Nephron progenitor cell (in vitro differentiated cells): Measurements from ENCODE around the gene ADGRL4.
A peak's percentile ranks its signal among the peaks of the same experiment; 100 is the strongest.

Experiments used
- DNase-seq: peaks from one replicate; pipeline ENCODE4 v3.0.0; 2021
- H3K27ac Mint-ChIP-seq: 2 replicates; pipeline ENCODE4 v1.8.0; 2021; ENCODE audit warnings: mild to moderate bottlenecking, moderate library complexity, mixed read lengths
- H3K27me3 Mint-ChIP-seq: 2 replicates; pipeline ENCODE4 v1.8.0; 2021; ENCODE audit warnings: mild to moderate bottlenecking, low read depth, mixed read lengths; ENCODE audit not compliant: poor library complexity
- H3K36me3 Mint-ChIP-seq: 2 replicates; pipeline ENCODE4 v1.8.0; 2021; ENCODE audit warnings: low read depth, mixed read lengths
- H3K4me1 Mint-ChIP-seq: 2 replicates; pipeline ENCODE4 v1.8.0; 2021; ENCODE audit warnings: mixed read lengths
- H3K4me3 Mint-ChIP-seq: 2 replicates; pipeline ENCODE4 v1.8.0; 2021; ENCODE audit warnings: mild to moderate bottlenecking, moderate library complexity, mixed read lengths
- H3K9me3 Mint-ChIP-seq: 2 replicates; pipeline ENCODE4 v1.8.0; 2021; ENCODE audit warnings: mild to moderate bottlenecking, moderate library complexity, mixed read lengths
- CTCF ChIP-seq: fragments of 200-600 bp; sonication (generic); IDR thresholded peaks from 2 replicates; pipeline ENCODE4 v1.5.0; 2021; ENCODE audit warnings: antibody characterized with exemption

The ADGRL4 gene

GRCh38 chr1:78913950-78914349 lies 92.6 kb downstream of the ADGRL4 start:
- Mint-ChIP-seq H3K4me1 (no peaks in the 10 kb centered on the region), H3K27me3 (peaks cover 9% of the 10 kb centered on the region), H3K9me3 (no peaks in the 10 kb centered on the region)

GRCh38 chr1:78911956-78912880 lies 94.3 kb downstream of the ADGRL4 start:
- H3K4me3 Mint-ChIP-seq: no peak overlapping the region
- H3K27ac Mint-ChIP-seq: no peak overlapping the region
- peaks cover 4% of the 10 kb centered on the region for H3K27me3 Mint-ChIP-seq
- no peak for TF ChIP-seq CTCF
- DNase-seq: no peak
- no peaks in the 10 kb centered on the region for H3K9me3 Mint-ChIP-seq
- H3K36me3 Mint-ChIP-seq: no peaks in the 10 kb centered on the region
- H3K4me1 Mint-ChIP-seq: no peaks in the 10 kb centered on the region

More at GRCh38 chr1:78913950-78914349, 92.6 kb downstream of the ADGRL4 start:
- no peak for DNase-seq
- Mint-ChIP-seq H3K27ac (no peak overlapping the region), H3K4me3 (no peak overlapping the region), H3K36me3 (no peaks in the 10 kb centered on the region)
- TF ChIP-seq CTCF: no peak

GRCh38 chr1:78902641-78903040 lies 103.9 kb downstream of the ADGRL4 start:
- no peaks in the 10 kb centered on the region for H3K36me3 Mint-ChIP-seq
- no peak overlapping the region for H3K4me3 Mint-ChIP-seq
- no peak for TF ChIP-seq CTCF
- DNase-seq: no peak
- no peaks in the 10 kb centered on the region for H3K27me3 Mint-ChIP-seq
- no peaks in the 10 kb centered on the region for H3K9me3 Mint-ChIP-seq
- H3K4me1 Mint-ChIP-seq: no peaks in the 10 kb centered on the region
- H3K27ac Mint-ChIP-seq: no peak overlapping the region

- DNase-seq: no peak
- no peak for TF ChIP-seq CTCF
- Mint-ChIP-seq H3K4me3 (no peak overlapping the region), H3K27me3 (peaks cover 2% of the 10 kb centered on the region), H3K9me3 (no peaks in the 10 kb centered on the region), H3K27ac (no peak overlapping the region), H3K36me3 (no peaks in the 10 kb centered on the region), H3K4me1 (no peaks in the 10 kb centered on the region)
Observed at GRCh38 chr1:78894811-78895210, 111.7 kb downstream of the ADGRL4 start.

- no peaks in the 10 kb centered on the region for H3K4me1 Mint-ChIP-seq
- peaks cover 2% of the 10 kb centered on the region for H3K27me3 Mint-ChIP-seq
- no peak for DNase-seq
- H3K4me3 Mint-ChIP-seq: no peak overlapping the region
- no peak for TF ChIP-seq CTCF
- H3K9me3 Mint-ChIP-seq: no peaks in the 10 kb centered on the region
- H3K27ac Mint-ChIP-seq: peak overlapping the region; percentile 28
- H3K36me3 Mint-ChIP-seq: no peaks in the 10 kb centered on the region
Observed at GRCh38 chr1:78892260-78892840, 114.2 kb downstream of the ADGRL4 start.
